Esophagus muscularis mucosa (tissue), 4 donors: ENCODE measurements around the gene TDRD15. TPM values are rescaled to one million over a fixed set of nuclear protein-coding genes. Genes with fewer than 3 reads are reported as not detected.

Experiments
- DNase-seq: peaks from one replicate; pipeline ENCODE4 v3.0.0-alpha.2; 2017; ENCODE audit errors: extremely low spot score
- H3K27ac ChIP-seq, 4 donors: fragments of 200-600 bp; sonication (generic); replicated peaks in 1 of 4; 1 replicate in 3 of 4; 2 replicates in 1 of 4; pipeline ENCODE4 v1.5.1; 2016 to 2019; ENCODE audit warnings: mild to moderate bottlenecking in 1 of 4
- H3K27me3 ChIP-seq, 4 donors: fragments of 200-600 bp; sonication (generic); one replicate each; pipeline versions ENCODE4 v1.5.1 to v1.6.0; 2016 to 2019
- H3K36me3 ChIP-seq, 4 donors: fragments of 200-600 bp; sonication (generic); one replicate each; pipeline ENCODE4 v1.5.1; 2016 to 2019
- H3K4me1 ChIP-seq, 4 donors: fragments of 200-600 bp; sonication (generic); one replicate each; pipeline ENCODE4 v1.5.1; 2016 to 2019
- H3K4me3 ChIP-seq, 4 donors: fragments of 200-600 bp; sonication (generic); 1 replicate in 2 of 4; 2 replicates in 2 of 4; pipeline ENCODE4 v1.5.1; 2016 to 2019; ENCODE audit warnings: mild to moderate bottlenecking in 4 of 4, moderate library complexity in 1 of 4
- H3K9me3 ChIP-seq, 4 donors: fragments of 200-600 bp; sonication (generic); 1 replicate in 3 of 4; 2 replicates in 1 of 4; pipeline ENCODE4 v1.5.1; 2016 to 2019
- EP300 ChIP-seq: sonication (generic); formaldehyde crosslinking; IDR thresholded peaks from one replicate; pipeline ENCODE4 v1.6.1; 2017; ENCODE audit warnings: antibody characterized with exemption
- POLR2A ChIP-seq: fragments of 450-650 bp; IDR thresholded peaks from one replicate; pipeline ENCODE4 v1.6.1; 2017; ENCODE audit warnings: antibody characterized with exemption, moderate library complexity, mild to moderate bottlenecking, low read depth
- POLR2AphosphoS5 ChIP-seq, 2 donors: sonication (generic); formaldehyde crosslinking; IDR thresholded peaks; one replicate each; pipeline ENCODE4 v1.6.1; 2017; ENCODE audit warnings: antibody characterized with exemption in 2 of 2
- whole genome bisulfite sequencing: methylation state at CpG from one replicate; pipeline ENCODE4 v1.1.5; 2018; 5-methylcytosine and 5-hydroxymethylcytosine counted together
- intact Hi-C: fragments of 100-400 bp; cut with DNase I; formaldehyde crosslinking; loops from one replicate; pipeline ENCODE4 v1.15.1; 2023
- total RNA-seq, 4 donors: library from RNA; depleted of rRNA; stranded (reverse); fragments of >200 nt; gene quantifications; one replicate each; pipeline versions ENCODE4 v1.1.0 to v1.2.1, GENCODE V29; 2016
- TF ChIP-seq, protein P1 (sequence below), 3 experiments: fragments of 200-600 bp in 2 of 3; fragments of 450-650 bp in 1 of 3; sonication (generic) in 2 of 3; IDR thresholded peaks; one replicate each; pipeline ENCODE4 v1.5.1; 2017 to 2019; ENCODE audit warnings: antibody characterized with exemption in 3 of 3, mild to moderate bottlenecking in 2 of 3, moderate library complexity in 1 of 3

Gene TDRD15
- total RNA-seq, 4 donors from 2014 or later = 0.63 TPM; not detected in 3

DNA sequence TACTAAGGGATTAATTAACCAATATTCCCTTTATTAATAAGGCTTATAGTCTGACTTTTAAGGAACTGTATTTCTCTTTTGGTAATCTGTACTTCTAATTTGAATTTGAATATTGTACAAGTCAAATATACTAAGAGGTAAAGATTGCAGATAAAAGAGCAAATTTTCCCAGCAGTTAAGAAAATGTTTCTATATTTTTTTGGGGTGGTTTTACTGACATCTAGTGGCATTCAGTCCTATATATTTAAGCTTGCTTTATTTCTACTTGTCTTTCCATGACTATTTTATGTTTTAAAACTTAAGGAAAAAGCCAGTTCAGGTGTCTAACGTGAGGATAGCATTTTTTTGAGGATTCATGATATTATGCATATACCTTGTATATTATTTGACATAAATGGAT lies 41.6 kb downstream of the TDRD15 start:
- 3% methylated on average over 1 of the region's 1 CpG for WGBS
- H3K36me3 ChIP-seq = no peaks in the 10 kb centered on the region
- intact Hi-C loops = no loop called here
- H3K4me3 ChIP-seq = no peak overlapping the region
- H3K27me3 ChIP-seq = no peaks in the 10 kb centered on the region
- H3K27ac ChIP-seq = no peak overlapping the region
- H3K9me3 ChIP-seq = no peaks in the 10 kb centered on the region
- no peak for DNase-seq
- H3K4me1 ChIP-seq = no peaks in the 10 kb centered on the region
- no peak for TF ChIP-seq EP300
- no peak for TF ChIP-seq POLR2A
- no peak for TF ChIP-seq POLR2AphosphoS5 (IDR thresholded peaks at IDR 0.05)
- TF ChIP-seq, protein P1, sequence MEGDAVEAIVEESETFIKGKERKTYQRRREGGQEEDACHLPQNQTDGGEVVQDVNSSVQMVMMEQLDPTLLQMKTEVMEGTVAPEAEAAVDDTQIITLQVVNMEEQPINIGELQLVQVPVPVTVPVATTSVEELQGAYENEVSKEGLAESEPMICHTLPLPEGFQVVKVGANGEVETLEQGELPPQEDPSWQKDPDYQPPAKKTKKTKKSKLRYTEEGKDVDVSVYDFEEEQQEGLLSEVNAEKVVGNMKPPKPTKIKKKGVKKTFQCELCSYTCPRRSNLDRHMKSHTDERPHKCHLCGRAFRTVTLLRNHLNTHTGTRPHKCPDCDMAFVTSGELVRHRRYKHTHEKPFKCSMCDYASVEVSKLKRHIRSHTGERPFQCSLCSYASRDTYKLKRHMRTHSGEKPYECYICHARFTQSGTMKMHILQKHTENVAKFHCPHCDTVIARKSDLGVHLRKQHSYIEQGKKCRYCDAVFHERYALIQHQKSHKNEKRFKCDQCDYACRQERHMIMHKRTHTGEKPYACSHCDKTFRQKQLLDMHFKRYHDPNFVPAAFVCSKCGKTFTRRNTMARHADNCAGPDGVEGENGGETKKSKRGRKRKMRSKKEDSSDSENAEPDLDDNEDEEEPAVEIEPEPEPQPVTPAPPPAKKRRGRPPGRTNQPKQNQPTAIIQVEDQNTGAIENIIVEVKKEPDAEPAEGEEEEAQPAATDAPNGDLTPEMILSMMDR (IDR thresholded peaks at IDR 0.05) = no peak

DNA sequence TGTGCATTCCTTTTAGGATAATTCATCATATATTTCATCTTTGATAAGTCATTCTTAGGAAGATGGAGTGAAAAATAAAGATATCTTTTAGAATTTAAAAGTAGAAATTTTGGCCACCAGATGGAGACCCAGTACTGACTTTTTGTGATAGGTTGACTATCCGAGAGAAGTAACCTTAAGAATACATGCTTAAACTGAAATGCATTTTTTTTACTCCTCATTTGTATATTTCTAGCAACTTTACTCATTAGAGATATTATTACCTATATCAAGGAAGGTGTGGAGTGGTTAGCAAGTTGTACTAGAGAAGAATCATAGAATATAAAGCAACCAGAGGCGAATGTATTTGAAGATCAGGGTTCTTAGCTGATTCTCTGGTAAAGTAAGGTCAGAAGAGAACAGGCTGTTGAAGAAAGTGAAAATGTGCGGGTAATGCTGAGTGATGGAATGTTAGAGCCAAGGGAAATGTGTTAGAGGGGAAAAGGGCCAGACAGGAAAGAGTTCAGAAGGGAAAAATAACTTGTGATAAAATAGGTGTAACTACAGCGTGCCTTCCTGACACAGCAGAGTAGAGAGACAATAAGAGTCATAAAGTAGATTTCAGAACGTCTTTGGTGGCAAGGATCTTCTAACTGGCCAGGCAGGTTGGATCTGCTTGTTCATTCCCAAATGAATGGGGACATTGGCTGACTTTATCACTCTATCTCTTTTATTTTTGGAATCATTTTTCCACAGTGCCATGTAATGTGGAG lies 52.3 kb downstream of the TDRD15 start:
- no peak for DNase-seq
- intact Hi-C loops = loop anchor here (2.0 kb wide), 1 partner anchor 141 kb away; no protein-coding TSS in a partner anchor

DNA sequence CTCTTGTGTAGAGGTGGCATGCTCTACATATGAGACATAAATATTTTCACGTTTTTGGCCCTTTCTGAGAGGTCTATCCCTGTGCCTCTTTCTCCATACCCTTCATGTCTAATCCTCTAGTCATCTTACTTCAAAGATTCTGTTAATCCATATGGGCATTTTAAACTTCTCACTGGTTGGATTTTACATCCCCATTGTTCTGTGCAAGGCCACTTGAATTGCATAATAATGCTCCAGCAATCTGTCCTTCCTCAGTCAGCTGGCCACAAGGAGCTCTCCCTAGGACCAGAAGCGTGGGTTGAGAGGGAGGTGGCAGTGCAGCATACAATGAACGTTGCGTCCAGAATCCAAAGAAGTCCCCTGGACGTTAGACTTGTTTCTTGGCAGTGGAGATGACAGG lies 58.2 kb downstream of the TDRD15 start:
- 85% methylated on average over 5 of the region's 5 CpGs for WGBS
- TF ChIP-seq POLR2A = no peak
- no peak for TF ChIP-seq POLR2AphosphoS5 (IDR thresholded peaks at IDR 0.05)
- TF ChIP-seq, protein P1 (IDR thresholded peaks at IDR 0.05) = no peak
- no peak for TF ChIP-seq EP300

More for the DNA sequence above, 52.3 kb downstream of the TDRD15 start:
- Histone ChIP-seq H3K36me3 (no peaks in the 10 kb centered on the region), H3K4me1 (peaks cover 0 to 5% (median 3%) of the 10 kb centered on the region in 4 donors), H3K27me3 (no peaks in the 10 kb centered on the region), H3K9me3 (no peaks in the 10 kb centered on the region), H3K27ac (no peak overlapping the region), H3K4me3 (no peak overlapping the region)
- TF ChIP-seq, protein P1 (IDR thresholded peaks at IDR 0.05) = peak; percentile 6 to 32 (median 27)
- TF ChIP-seq POLR2A = no peak
- WGBS = 47% methylated on average over 5 of the region's 5 CpGs

DNA sequence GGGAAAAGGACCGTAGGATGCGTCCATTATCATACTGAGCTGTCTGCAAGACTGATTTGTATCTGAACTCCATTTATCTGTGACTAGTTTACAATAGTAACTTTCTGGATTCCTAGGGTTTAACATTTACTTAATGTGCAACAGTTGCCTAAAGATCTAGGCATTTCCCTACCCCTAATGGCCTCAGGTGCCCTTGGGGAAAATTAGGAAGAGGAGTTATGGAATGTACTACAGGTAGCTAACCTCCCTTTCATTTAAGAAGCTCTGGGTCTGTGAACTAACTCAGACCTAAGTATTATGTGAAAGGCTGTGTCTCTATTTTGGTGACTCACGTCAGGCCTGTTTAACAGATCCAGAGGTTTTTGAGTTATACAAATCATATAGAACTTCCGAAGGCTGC lies 59.5 kb downstream of the TDRD15 start:
- no peaks in the 10 kb centered on the region for H3K9me3 ChIP-seq
- H3K27me3 ChIP-seq = no peaks in the 10 kb centered on the region
- 68% methylated on average over 4 of the region's 4 CpGs for WGBS
- no peak overlapping the region for H3K27ac ChIP-seq
- H3K4me3 ChIP-seq = no peak overlapping the region
- H3K4me1 ChIP-seq = no peaks in the 10 kb centered on the region
- intact Hi-C loops = no loop called here
- H3K36me3 ChIP-seq = no peaks in the 10 kb centered on the region
- DNase-seq = no peak
- TF ChIP-seq, protein P1 (IDR thresholded peaks at IDR 0.05) = no peak
- TF ChIP-seq POLR2AphosphoS5 (IDR thresholded peaks at IDR 0.05) (no peak), POLR2A (no peak), EP300 (no peak)

More for the DNA sequence above, 58.2 kb downstream of the TDRD15 start:
- intact Hi-C loops = no loop called here
- Histone ChIP-seq H3K4me3 (no peak overlapping the region), H3K27me3 (no peaks in the 10 kb centered on the region), H3K9me3 (no peaks in the 10 kb centered on the region), H3K27ac (no peak overlapping the region), H3K36me3 (no peaks in the 10 kb centered on the region), H3K4me1 (no peaks in the 10 kb centered on the region)
- DNase-seq = no peak

DNA sequence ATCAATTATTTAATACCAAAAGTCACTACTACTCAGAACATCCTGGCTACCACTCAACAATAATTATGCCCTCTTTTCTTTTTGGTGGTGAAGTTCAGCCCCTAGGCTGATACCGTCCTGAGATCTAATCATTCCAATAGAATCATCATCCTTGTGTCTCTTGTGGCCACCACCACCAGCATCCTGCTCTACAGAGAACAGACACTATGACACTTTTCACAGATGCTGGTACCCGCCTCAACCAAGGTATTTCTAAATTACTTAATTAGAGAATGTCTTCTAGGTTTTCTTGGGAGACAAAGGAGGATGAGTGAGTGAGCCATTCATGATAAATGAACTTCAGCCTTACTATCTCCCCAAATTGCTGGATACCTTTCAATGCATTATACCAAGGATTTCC lies 60.0 kb downstream of the TDRD15 start:
- H3K27me3 ChIP-seq = no peaks in the 10 kb centered on the region
- H3K27ac ChIP-seq = no peak overlapping the region
- WGBS = 73% methylated on average over 2 of the region's 2 CpGs
- H3K4me1 ChIP-seq = no peaks in the 10 kb centered on the region
- H3K4me3 ChIP-seq = no peak overlapping the region
- DNase-seq = no peak
- TF ChIP-seq, protein P1 (IDR thresholded peaks at IDR 0.05) = no peak
- TF ChIP-seq EP300 (no peak), POLR2AphosphoS5 (IDR thresholded peaks at IDR 0.05) (no peak), POLR2A (no peak)
- intact Hi-C loops = no loop called here
- H3K9me3 ChIP-seq = no peaks in the 10 kb centered on the region
- H3K36me3 ChIP-seq = no peaks in the 10 kb centered on the region
